ENCODE results near the gene HPSE2. TPM values are rescaled to one million over a fixed set of nuclear protein-coding genes. Genes with fewer than 3 reads are reported as not detected.

Gene HPSE2
- total RNA-seq, 1 experiment from 2014 or later: not detected

GRCh38 chr10:99123336-99123735, 112.3 kb downstream of the HPSE2 start:
- Histone ChIP-seq H3K36me3 (ENCODE audit: control insufficient read depth, insufficient read depth, low read length) (no peaks in the 10 kb centered on the region), H3K9me3 (peaks cover 4% of the 10 kb centered on the region; the same call in 1 of the 2 replicates), H3K4me1 (no peaks in the 10 kb centered on the region), H3K4me3 (ENCODE audit: low read depth, low read length) (no peak overlapping the region), H3K27me3 (replicated peaks; ENCODE audit: control insufficient read depth, insufficient read depth, low read length) (no peaks in the 10 kb centered on the region)
- no peaks in the 10 kb centered on the region for H3K4me1 Mint-ChIP-seq (ENCODE audit: low read depth, unreplicated experiment)
- H3K36me3 Mint-ChIP-seq (ENCODE audit: insufficient read depth, unreplicated experiment): no peaks in the 10 kb centered on the region
- DNase-seq: no peak
- peaks cover 2% of the 10 kb centered on the region for H3K27me3 Mint-ChIP-seq (ENCODE audit: insufficient read depth, unreplicated experiment)
- peaks cover 13% of the 10 kb centered on the region for H3K9me3 Mint-ChIP-seq (ENCODE audit: unreplicated experiment)
- H3K27ac Mint-ChIP-seq (ENCODE audit: unreplicated experiment): no peak overlapping the region
- BruUV-seq (replicated peaks): no TSS peak
- ChIA-PET POLR2A (no interaction called here), CTCF (no interaction called here)
- no peak for TF ChIP-seq CTCF (IDR thresholded peaks at IDR 0.05; ENCODE audit: insufficient read depth in 1 of 2, low read depth in 1 of 2, low read length in 1 of 2, severe bottlenecking in 1 of 2, unreplicated experiment in 1 of 2)
- no peak overlapping the region for H3K4me3 Mint-ChIP-seq (ENCODE audit: unreplicated experiment)
- intact Hi-C loops (cut with micrococcal nuclease; ENCODE audit: unreplicated experiment): no loop called here

GRCh38 chr10:99119258-99119748, 116.3 kb downstream of the HPSE2 start:
- H3K9me3 ChIP-seq: peaks cover 4% of the 10 kb centered on the region; the same call in 1 of the 2 replicates
- no peaks in the 10 kb centered on the region for H3K36me3 ChIP-seq (ENCODE audit: control insufficient read depth, insufficient read depth, low read length)
- Mint-ChIP-seq H3K4me3 (ENCODE audit: unreplicated experiment) (no peak overlapping the region), H3K9me3 (ENCODE audit: unreplicated experiment) (peaks cover 13% of the 10 kb centered on the region), H3K27ac (ENCODE audit: unreplicated experiment) (no peak overlapping the region), H3K4me1 (ENCODE audit: low read depth, unreplicated experiment) (no peaks in the 10 kb centered on the region), H3K27me3 (ENCODE audit: insufficient read depth, unreplicated experiment) (peaks cover 2% of the 10 kb centered on the region), H3K36me3 (ENCODE audit: insufficient read depth, unreplicated experiment) (no peaks in the 10 kb centered on the region)
- intact Hi-C loops (cut with micrococcal nuclease; ENCODE audit: unreplicated experiment): no loop called here
- no peak overlapping the region for H3K4me3 ChIP-seq (ENCODE audit: low read depth, low read length)
- DNase-seq: no peak
- POLR2A ChIA-PET: no interaction called here
- no peak for TF ChIP-seq CTCF (IDR thresholded peaks at IDR 0.05; ENCODE audit: insufficient read depth in 1 of 2, low read depth in 1 of 2, low read length in 1 of 2, severe bottlenecking in 1 of 2, unreplicated experiment in 1 of 2)
- no peaks in the 10 kb centered on the region for H3K27me3 ChIP-seq (replicated peaks; ENCODE audit: control insufficient read depth, insufficient read depth, low read length)
- CTCF ChIA-PET: no interaction called here
- BruUV-seq (replicated peaks): no TSS peak
- no peaks in the 10 kb centered on the region for H3K4me1 ChIP-seq

GRCh38 chr10:99115703-99116102, 119.9 kb downstream of the HPSE2 start:
- no peak for TF ChIP-seq CTCF (IDR thresholded peaks at IDR 0.05; ENCODE audit: insufficient read depth in 1 of 2, low read depth in 1 of 2, low read length in 1 of 2, severe bottlenecking in 1 of 2, unreplicated experiment in 1 of 2)
- DNase-seq: no peak
- Mint-ChIP-seq H3K4me1 (ENCODE audit: low read depth, unreplicated experiment) (no peaks in the 10 kb centered on the region), H3K36me3 (ENCODE audit: insufficient read depth, unreplicated experiment) (no peaks in the 10 kb centered on the region), H3K27me3 (ENCODE audit: insufficient read depth, unreplicated experiment) (peaks cover 5% of the 10 kb centered on the region), H3K4me3 (ENCODE audit: unreplicated experiment) (no peak overlapping the region), H3K9me3 (ENCODE audit: unreplicated experiment) (peaks cover 13% of the 10 kb centered on the region), H3K27ac (ENCODE audit: unreplicated experiment) (no peak overlapping the region)
- Histone ChIP-seq H3K4me1 (no peaks in the 10 kb centered on the region), H3K9me3 (0 out of 2 replicates have a peak, but pooled peaks cover 3% of the 10 kb centered on the region), H3K27me3 (replicated peaks; ENCODE audit: control insufficient read depth, insufficient read depth, low read length) (no peaks in the 10 kb centered on the region), H3K36me3 (ENCODE audit: control insufficient read depth, insufficient read depth, low read length) (no peaks in the 10 kb centered on the region), H3K4me3 (ENCODE audit: low read depth, low read length) (no peak overlapping the region)
- no TSS peak for BruUV-seq (replicated peaks)
- POLR2A ChIA-PET: no interaction called here
- intact Hi-C loops (cut with micrococcal nuclease; ENCODE audit: unreplicated experiment): no loop called here
- CTCF ChIA-PET: no interaction called here

All from Caco-2 (cell line).